A673 (cell line): ENCODE results near the gene OTOG. TPM values are rescaled to one million over a fixed set of nuclear protein-coding genes. Genes with fewer than 3 reads are reported as not detected.

Experiments used
- BruUV-seq: library from RNA; stranded (reverse); fragments of 400-500 nt; replicated peaks from 2 replicates; lab custom pipeline; 2021; lab: Mats Ljungman, UMichigan
- CTCF ChIA-PET: fragments of 300-600 bp; sonication (Branson Sonifier 250); formaldehyde crosslinking; loops from one replicate; lab custom pipeline; 2022; ENCODE audit warnings: antibody characterized with exemption; lab: Charles Lee
- POLR2A ChIA-PET: fragments of 300-600 bp; sonication (Branson Sonifier 250); formaldehyde crosslinking; loops from one replicate; lab custom pipeline; 2022; ENCODE audit warnings: antibody characterized with exemption; ENCODE audit not compliant: low non-redundant PET; lab: Charles Lee
- DNase-seq: peaks from one replicate; pipeline ENCODE4 v3.0.0-alpha.2; 2015; ENCODE audit warnings: low spot score
- H3K27ac ChIP-seq: fragments of 200-600 bp; sonication (generic); 2 replicates; pipeline ENCODE4 v1.5.1; 2016; ENCODE audit warnings: mixed run types, low read depth, mild to moderate bottlenecking, mixed read lengths, antibody characterized with exemption, low read length; ENCODE audit not compliant: poor library complexity, severe bottlenecking
- H3K27me3 ChIP-seq: fragments of 200-600 bp; sonication (generic); replicated peaks from 2 replicates; pipeline ENCODE4 v1.6.1; 2017; ENCODE audit warnings: mixed run types, low read depth, mild to moderate bottlenecking, mixed read lengths, antibody characterized with exemption, low read length; ENCODE audit not compliant: insufficient read depth, poor library complexity
- H3K36me3 ChIP-seq: fragments of 200-600 bp; sonication (generic); 2 replicates; pipeline ENCODE4 v1.6.1; 2016; ENCODE audit warnings: mixed run types, mild to moderate bottlenecking, mixed read lengths, antibody characterized with exemption, low read length; ENCODE audit not compliant: insufficient read depth, poor library complexity, severe bottlenecking
- H3K4me1 ChIP-seq: fragments of 200-600 bp; sonication (generic); 2 replicates; pipeline ENCODE4 v1.6.1; 2017; ENCODE audit warnings: mixed run types, mild to moderate bottlenecking, mixed read lengths, antibody characterized with exemption, low read length; ENCODE audit not compliant: insufficient read depth, poor library complexity, severe bottlenecking
- H3K4me3 ChIP-seq: fragments of 200-600 bp; sonication (generic); 2 replicates; pipeline ENCODE4 v1.5.1; 2016; ENCODE audit warnings: low read depth, mixed run types, mild to moderate bottlenecking, mixed read lengths, low read length; ENCODE audit not compliant: poor library complexity, severe bottlenecking
- H3K9me3 ChIP-seq: fragments of 200-600 bp; sonication (generic); 2 replicates; pipeline ENCODE4 v1.6.1; 2016; ENCODE audit warnings: mixed run types, low read depth, mild to moderate bottlenecking, mixed read lengths, antibody characterized with exemption, low read length; ENCODE audit not compliant: poor library complexity, severe bottlenecking
- EZH2 ChIP-seq: fragments of 200-600 bp; sonication (generic); IDR thresholded peaks from 2 replicates; pipeline ENCODE4 v1.6.1; 2017; ENCODE audit warnings: borderline replicate concordance, low read depth, mild to moderate bottlenecking, mixed read lengths, antibody characterized with exemption, low read length; ENCODE audit not compliant: poor library complexity, severe bottlenecking
- intact Hi-C: fragments of 100-400 bp; cut with micrococcal nuclease; formaldehyde crosslinking; loops from one replicate; pipeline ENCODE4 v1.10.0; 2022; ENCODE audit not compliant: unreplicated experiment
- total RNA-seq: library from RNA; stranded (reverse); gene quantifications from 2 replicates; pipeline ENCODE4 v1.2.3, GENCODE V29; 2021
- TF ChIP-seq, protein P1 (sequence below): fragments of 300-800, 200-600 bp; sonication (generic); conservative IDR thresholded peaks from 2 replicates; pipeline ENCODE4 v1.5.1; 2017; ENCODE audit warnings: low read depth, mild to moderate bottlenecking, antibody characterized with exemption, low read length, moderate library complexity, mixed read lengths

OTOG gene
- total RNA-seq, 1 experiment from 2014 or later = not detected

- H3K4me1 ChIP-seq = peaks cover 5% of the 10 kb centered on the region
- H3K27me3 ChIP-seq = peaks cover 4% of the 10 kb centered on the region
- H3K9me3 ChIP-seq = peaks cover 9% of the 10 kb centered on the region
- no peak for DNase-seq
- ChIA-PET POLR2A (no interaction called here), CTCF (no interaction called here)
- TF ChIP-seq, protein P1, sequence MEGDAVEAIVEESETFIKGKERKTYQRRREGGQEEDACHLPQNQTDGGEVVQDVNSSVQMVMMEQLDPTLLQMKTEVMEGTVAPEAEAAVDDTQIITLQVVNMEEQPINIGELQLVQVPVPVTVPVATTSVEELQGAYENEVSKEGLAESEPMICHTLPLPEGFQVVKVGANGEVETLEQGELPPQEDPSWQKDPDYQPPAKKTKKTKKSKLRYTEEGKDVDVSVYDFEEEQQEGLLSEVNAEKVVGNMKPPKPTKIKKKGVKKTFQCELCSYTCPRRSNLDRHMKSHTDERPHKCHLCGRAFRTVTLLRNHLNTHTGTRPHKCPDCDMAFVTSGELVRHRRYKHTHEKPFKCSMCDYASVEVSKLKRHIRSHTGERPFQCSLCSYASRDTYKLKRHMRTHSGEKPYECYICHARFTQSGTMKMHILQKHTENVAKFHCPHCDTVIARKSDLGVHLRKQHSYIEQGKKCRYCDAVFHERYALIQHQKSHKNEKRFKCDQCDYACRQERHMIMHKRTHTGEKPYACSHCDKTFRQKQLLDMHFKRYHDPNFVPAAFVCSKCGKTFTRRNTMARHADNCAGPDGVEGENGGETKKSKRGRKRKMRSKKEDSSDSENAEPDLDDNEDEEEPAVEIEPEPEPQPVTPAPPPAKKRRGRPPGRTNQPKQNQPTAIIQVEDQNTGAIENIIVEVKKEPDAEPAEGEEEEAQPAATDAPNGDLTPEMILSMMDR = no peak
- TF ChIP-seq EZH2 = no peak
- no peak overlapping the region for H3K27ac ChIP-seq
- intact Hi-C loops = no loop called here
- no TSS peak for BruUV-seq
- no peaks in the 10 kb centered on the region for H3K36me3 ChIP-seq
- H3K4me3 ChIP-seq = no peak overlapping the region
Observed at GRCh38 chr11:17655682-17656081, 108.6 kb downstream of the OTOG start.

GRCh38 chr11:17658211-17658610, 111.2 kb downstream of the OTOG start:
- CTCF ChIA-PET = no interaction called here
- no peak overlapping the region for H3K27ac ChIP-seq
- intact Hi-C loops = no loop called here
- no peak for TF ChIP-seq EZH2
- TF ChIP-seq, protein P1 = no peak
- POLR2A ChIA-PET = no interaction called here
- H3K4me3 ChIP-seq = no peak overlapping the region
- peaks cover 9% of the 10 kb centered on the region for H3K9me3 ChIP-seq
- H3K36me3 ChIP-seq = no peaks in the 10 kb centered on the region
- H3K27me3 ChIP-seq = peaks cover 4% of the 10 kb centered on the region
- DNase-seq = no peak
- no peaks in the 10 kb centered on the region for H3K4me1 ChIP-seq
- BruUV-seq = no TSS peak

GRCh38 chr11:17668166-17668565, 121.1 kb downstream of the OTOG start:
- POLR2A ChIA-PET = no interaction called here

More at GRCh38 chr11:17668166-17668565, 121.1 kb downstream of the OTOG start:
- H3K4me1 ChIP-seq = no peaks in the 10 kb centered on the region
- no peak overlapping the region for H3K27ac ChIP-seq
- no peak overlapping the region for H3K4me3 ChIP-seq
- intact Hi-C loops = no loop called here
- H3K27me3 ChIP-seq = peaks cover 51% of the 10 kb centered on the region
- BruUV-seq = no TSS peak
- H3K9me3 ChIP-seq = no peaks in the 10 kb centered on the region
- DNase-seq = no peak
- no peak for TF ChIP-seq EZH2
- TF ChIP-seq, protein P1 = no peak
- no peaks in the 10 kb centered on the region for H3K36me3 ChIP-seq
- CTCF ChIA-PET = no interaction called here
